C4-2B (cell line): Measurements from ENCODE around the gene SIN3A.

ENCODE experiments used
- H3K27ac ChIP-seq: fragments of 450-650 bp; 2 replicates; pipeline ENCODE4 v1.5.1; 2017
- ZFX ChIP-seq: fragments of 450-650 bp; IDR thresholded peaks from 2 replicates; pipeline ENCODE4 v1.6.1; 2017
- TF ChIP-seq, protein P1 (sequence below): fragments of 450-650 bp; conservative IDR thresholded peaks from 2 replicates; pipeline ENCODE4 v1.5.1; 2017; ENCODE audit warnings: mild to moderate bottlenecking

SIN3A gene

DNA sequence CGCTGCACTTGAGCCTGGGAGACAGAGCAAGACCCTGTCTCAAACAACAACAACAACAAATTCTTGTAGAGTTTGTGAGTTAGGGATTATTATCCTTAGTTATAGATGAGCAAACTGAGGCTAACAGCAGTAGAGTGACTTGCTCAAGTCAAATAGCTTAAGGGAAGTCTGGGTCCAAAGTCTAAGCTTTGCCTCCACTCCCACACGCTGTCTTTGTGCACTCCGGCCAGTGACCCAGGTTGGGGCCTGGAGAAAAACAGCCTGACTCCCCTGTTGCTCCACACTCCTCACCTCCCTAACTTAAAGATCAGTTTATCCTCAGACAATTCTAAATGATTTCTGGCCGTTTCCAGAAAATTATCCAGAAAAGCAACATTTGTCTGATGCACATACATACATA is 9.2 kb upstream of the SIN3A start:
- H3K27ac ChIP-seq: no peak overlapping the region
- no peak for TF ChIP-seq ZFX
- TF ChIP-seq, protein P1, sequence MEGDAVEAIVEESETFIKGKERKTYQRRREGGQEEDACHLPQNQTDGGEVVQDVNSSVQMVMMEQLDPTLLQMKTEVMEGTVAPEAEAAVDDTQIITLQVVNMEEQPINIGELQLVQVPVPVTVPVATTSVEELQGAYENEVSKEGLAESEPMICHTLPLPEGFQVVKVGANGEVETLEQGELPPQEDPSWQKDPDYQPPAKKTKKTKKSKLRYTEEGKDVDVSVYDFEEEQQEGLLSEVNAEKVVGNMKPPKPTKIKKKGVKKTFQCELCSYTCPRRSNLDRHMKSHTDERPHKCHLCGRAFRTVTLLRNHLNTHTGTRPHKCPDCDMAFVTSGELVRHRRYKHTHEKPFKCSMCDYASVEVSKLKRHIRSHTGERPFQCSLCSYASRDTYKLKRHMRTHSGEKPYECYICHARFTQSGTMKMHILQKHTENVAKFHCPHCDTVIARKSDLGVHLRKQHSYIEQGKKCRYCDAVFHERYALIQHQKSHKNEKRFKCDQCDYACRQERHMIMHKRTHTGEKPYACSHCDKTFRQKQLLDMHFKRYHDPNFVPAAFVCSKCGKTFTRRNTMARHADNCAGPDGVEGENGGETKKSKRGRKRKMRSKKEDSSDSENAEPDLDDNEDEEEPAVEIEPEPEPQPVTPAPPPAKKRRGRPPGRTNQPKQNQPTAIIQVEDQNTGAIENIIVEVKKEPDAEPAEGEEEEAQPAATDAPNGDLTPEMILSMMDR: no peak

- no peak overlapping the region for H3K27ac ChIP-seq
- TF ChIP-seq, protein P1: no peak
- no peak for TF ChIP-seq ZFX
Measured at GRCh38 chr15:75459581-75459980, 8.1 kb upstream of the SIN3A start.

DNA sequence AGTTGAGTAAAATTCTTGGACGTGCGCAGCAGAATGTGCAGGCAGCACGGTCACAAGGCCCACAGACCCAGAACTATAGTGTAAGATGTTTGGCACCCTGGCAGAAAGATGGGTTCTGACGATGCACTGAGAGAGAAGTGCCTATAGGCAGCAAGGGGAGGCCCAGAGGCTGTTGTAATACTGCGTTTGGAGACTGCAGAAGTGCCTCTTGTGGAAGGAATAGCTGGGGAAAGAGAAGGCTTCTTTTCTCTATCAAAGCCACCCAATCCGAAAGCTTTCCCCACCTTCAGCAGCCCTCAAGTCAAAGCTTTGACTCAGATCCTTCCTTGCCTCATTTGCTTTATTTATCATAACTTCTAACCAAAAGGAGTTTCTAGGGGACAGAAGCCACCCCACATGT is 5.2 kb upstream of the SIN3A start:
- peak overlapping the region; percentile 95; the same call in 1 of the 2 replicates for H3K27ac ChIP-seq
- no peak for TF ChIP-seq ZFX
- TF ChIP-seq, protein P1: no peak

- H3K27ac ChIP-seq: peak overlapping the region; percentile 95
- no peak for TF ChIP-seq ZFX
- TF ChIP-seq, protein P1: no peak
Measured at GRCh38 chr15:75455982-75456531, 4.6 kb upstream of the SIN3A start.

GRCh38 chr15:75455424-75455981 is 4.0 kb upstream of the SIN3A start:
- TF ChIP-seq, protein P1: no peak
- H3K27ac ChIP-seq: peak overlapping the region; percentile 95

GRCh38 chr15:75454471-75455378 is 3.2 kb upstream of the SIN3A start:
- peak overlapping the region; percentile 95 for H3K27ac ChIP-seq
- TF ChIP-seq ZFX: peak; percentile 44
- TF ChIP-seq, protein P1: no peak
